WTC11 (cell line): ENCODE results near the gene BORCS6. TPM values are rescaled to one million over a fixed set of nuclear protein-coding genes. Genes with fewer than 3 reads are reported as not detected.

Experiments used
- ATAC-seq: fragments of 200-7000 bp; cut with Tn5 transposase; 2 replicates; pipeline ENCODE4 v1.10.0; 2021; ENCODE audit warnings: mild to moderate bottlenecking, moderate library complexity
- CTCF ChIA-PET: fragments of 300-600 bp; sonication (Branson Sonifier 250); formaldehyde crosslinking; loops from one replicate; lab custom pipeline; 2021; ENCODE audit warnings: antibody characterized with exemption; lab: Charles Lee
- POLR2A ChIA-PET: fragments of 350-600 bp; sonication (Branson Sonifier 250); formaldehyde crosslinking; loops from one replicate; lab custom pipeline; 2021; ENCODE audit warnings: antibody characterized with exemption; lab: Charles Lee
- DNase-seq: peaks from one replicate; pipeline ENCODE4 v3.0.0; 2021; ENCODE audit warnings: low spot score
- H3K27ac Mint-ChIP-seq: 2 replicates; pipeline ENCODE4 v1.8.0; 2021; ENCODE audit warnings: mixed read lengths
- H3K27me3 Mint-ChIP-seq: 2 replicates; pipeline ENCODE4 v1.8.0; 2021; ENCODE audit warnings: low read depth, mild to moderate bottlenecking, moderate library complexity, mixed read lengths
- H3K36me3 Mint-ChIP-seq: 2 replicates; pipeline ENCODE4 v1.8.0; 2021; ENCODE audit warnings: mixed read lengths
- H3K4me1 Mint-ChIP-seq: 2 replicates; pipeline ENCODE4 v1.8.0; 2022; ENCODE audit warnings: mixed read lengths
- H3K4me3 Mint-ChIP-seq: 2 replicates; pipeline ENCODE4 v1.8.0; 2021; ENCODE audit warnings: mild to moderate bottlenecking, moderate library complexity, mixed read lengths
- H3K9me3 Mint-ChIP-seq: 2 replicates; pipeline ENCODE4 v1.8.0; 2021; ENCODE audit warnings: mixed read lengths
- ARID4B ChIP-seq: sonication (generic); formaldehyde crosslinking; IDR thresholded peaks from 2 replicates; pipeline ENCODE4 v1.8.0; 2023; ENCODE audit warnings: missing genetic modification reagents, mild to moderate bottlenecking, borderline replicate concordance
- E2F5 ChIP-seq: sonication (generic); formaldehyde crosslinking; IDR thresholded peaks from 2 replicates; pipeline ENCODE4 v1.8.1; 2022; ENCODE audit warnings: mild to moderate bottlenecking, moderate library complexity, missing genetic modification reagents
- JUN ChIP-seq: sonication (generic); formaldehyde crosslinking; IDR thresholded peaks from 2 replicates; pipeline ENCODE4 v1.8.0; 2023; ENCODE audit warnings: mild to moderate bottlenecking, missing genetic modification reagents
- STAT6 ChIP-seq: sonication (generic); formaldehyde crosslinking; conservative IDR thresholded peaks from 2 replicates; pipeline ENCODE4 v1.8.1; 2023; ENCODE audit warnings: mild to moderate bottlenecking, low read depth, missing genetic modification reagents, moderate library complexity
- TEAD4 ChIP-seq: sonication (generic); formaldehyde crosslinking; IDR thresholded peaks from 2 replicates; pipeline ENCODE4 v1.8.0; 2022; ENCODE audit warnings: mild to moderate bottlenecking, missing genetic modification reagents
- ZBTB43 ChIP-seq: sonication (generic); formaldehyde crosslinking; IDR thresholded peaks from 2 replicates; pipeline ENCODE4 v1.8.1; 2023; ENCODE audit warnings: mild to moderate bottlenecking, missing genetic modification reagents
- ZNF263 ChIP-seq: sonication (generic); formaldehyde crosslinking; IDR thresholded peaks from 2 replicates; pipeline ENCODE4 v1.8.1; 2022; ENCODE audit warnings: low read depth, mild to moderate bottlenecking, moderate library complexity, missing genetic modification reagents
- ZSCAN18 ChIP-seq: fragments of 250-450 bp; sonication (Bioruptor Pico); IDR thresholded peaks from 2 replicates; pipeline ENCODE4 v2.1.2; 2022; ENCODE audit warnings: mild to moderate bottlenecking, moderate library complexity
- total RNA-seq: library from RNA; stranded (reverse); gene quantifications from 3 replicates; pipeline ENCODE4 v1.2.3, GENCODE V29; 2021
- TF ChIP-seq, protein P1 (sequence below): sonication (generic); formaldehyde crosslinking; IDR thresholded peaks from 2 replicates; pipeline ENCODE4 v1.8.1; 2022; ENCODE audit warnings: low read depth, mild to moderate bottlenecking, moderate library complexity, missing genetic modification reagents, borderline replicate concordance

Gene BORCS6
- total RNA-seq, 1 experiment from 2014 or later, result 5.6 TPM

GRCh38 chr17:8141045-8141444 is 48.9 kb downstream of the BORCS6 start (continued):
- no peak for TF ChIP-seq E2F5 (CRISPR knock-in tag)
- no peak for TF ChIP-seq STAT6
- no peak for TF ChIP-seq ZSCAN18 (CRISPR knock-in tag)

GRCh38 chr17:8140065-8141029 is 49.6 kb downstream of the BORCS6 start:
- TF ChIP-seq ZBTB43 (CRISPR knock-in tag) (no peak), ARID4B (CRISPR knock-in tag) (no peak), ZNF263 (CRISPR knock-in tag) (no peak), TEAD4 (CRISPR knock-in tag) (no peak), JUN (no peak)
- TF ChIP-seq, protein P1, sequence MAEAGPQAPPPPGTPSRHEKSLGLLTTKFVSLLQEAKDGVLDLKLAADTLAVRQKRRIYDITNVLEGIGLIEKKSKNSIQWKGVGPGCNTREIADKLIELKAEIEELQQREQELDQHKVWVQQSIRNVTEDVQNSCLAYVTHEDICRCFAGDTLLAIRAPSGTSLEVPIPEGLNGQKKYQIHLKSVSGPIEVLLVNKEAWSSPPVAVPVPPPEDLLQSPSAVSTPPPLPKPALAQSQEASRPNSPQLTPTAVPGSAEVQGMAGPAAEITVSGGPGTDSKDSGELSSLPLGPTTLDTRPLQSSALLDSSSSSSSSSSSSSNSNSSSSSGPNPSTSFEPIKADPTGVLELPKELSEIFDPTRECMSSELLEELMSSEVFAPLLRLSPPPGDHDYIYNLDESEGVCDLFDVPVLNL (CRISPR knock-in tag), result no peak
- ATAC-seq, result no peak
- Mint-ChIP-seq H3K9me3 (no peaks in the 10 kb centered on the region), H3K4me1 (0 out of 2 replicates have a peak, but pooled peaks cover 2% of the 10 kb centered on the region), H3K27ac (no peak overlapping the region), H3K36me3 (peaks cover 15% of the 10 kb centered on the region), H3K4me3 (no peak overlapping the region), H3K27me3 (no peaks in the 10 kb centered on the region; the same call in 1 of the 2 replicates)
- ChIA-PET POLR2A (interaction anchor here (1.1 to 2.3 kb wide), 3 partner anchors 12 to 16 kb away, joined by 4 to 12 read pairs (median 5); partner anchors contain the start of gene PER1), CTCF (interaction anchor here (0.6 to 3.6 kb wide), 9 partner anchors 11 to 227 kb away, joined by 3 to 25 read pairs (median 4); partner anchors contain the start of genes ALOXE3, HES7 and PER1)
- no peak for DNase-seq
